ENCODE measurements around the gene DNASE1L3.

The DNASE1L3 gene

DNA sequence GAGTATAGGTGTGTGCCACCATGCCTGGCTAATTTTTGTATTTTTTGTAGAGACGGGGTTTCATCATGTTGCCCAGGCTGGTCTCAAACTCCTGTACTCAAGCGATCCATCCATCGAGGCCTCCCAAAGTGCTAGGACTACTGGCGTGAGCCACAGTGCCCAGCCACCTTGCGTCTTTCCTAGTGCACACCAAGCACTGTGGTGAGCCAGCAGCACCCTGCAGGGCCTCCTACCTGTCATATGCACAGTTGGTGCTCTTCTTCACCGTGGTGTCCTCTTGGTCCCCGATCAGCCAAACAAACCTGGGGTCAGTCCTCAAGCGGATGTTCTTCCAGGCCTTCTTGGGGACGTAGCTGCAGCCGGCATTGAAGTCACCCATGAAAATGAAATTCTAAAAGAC is 13.2 kb downstream of the DNASE1L3 start:
- TF ChIP-seq SIN3A (IDR thresholded peaks at IDR 0.05; ENCODE audit: borderline replicate concordance, insufficient read depth, low read length) (no peak), POLR2AphosphoS5 (IDR thresholded peaks at IDR 0.05; ENCODE audit: low read depth, low read length) (no peak), FOXP2 (optimal IDR thresholded peaks at IDR 0.05; ENCODE audit: borderline replicate concordance, extremely low read depth, extremely low read length, insufficient read depth) (no peak)

DNA sequence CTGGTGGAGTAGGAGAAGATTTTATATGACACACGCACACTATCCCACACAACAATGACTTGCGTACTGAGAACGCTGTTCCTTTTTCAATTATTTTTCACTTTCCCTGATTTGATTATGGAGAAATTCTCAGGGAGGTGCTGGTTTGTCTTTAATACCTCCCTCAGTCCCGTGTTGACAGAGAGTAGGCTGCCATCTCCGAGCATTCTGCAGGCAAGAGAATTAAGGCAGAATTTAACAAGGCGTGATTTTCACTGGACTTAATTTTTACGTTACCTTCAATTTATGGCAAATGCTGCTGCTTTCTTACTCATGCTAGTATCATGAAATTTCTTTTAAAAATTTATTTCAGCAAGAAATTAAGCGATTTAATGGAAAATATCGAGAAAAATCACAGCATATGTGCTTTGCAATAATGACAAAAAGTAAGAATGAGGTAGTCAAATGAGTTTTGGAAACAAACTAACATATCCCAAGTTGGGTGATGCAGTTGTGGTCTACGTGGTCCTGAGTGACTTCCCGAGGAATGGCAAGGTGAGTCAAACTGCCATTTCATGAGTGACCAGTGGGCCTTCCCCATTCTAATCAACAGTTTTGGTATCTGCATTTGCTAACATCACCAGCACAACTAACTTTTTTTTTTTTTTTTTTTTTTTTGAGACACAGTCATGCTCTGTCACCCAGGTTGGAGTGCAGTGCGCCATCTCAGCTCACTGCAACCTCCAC is 16.9 kb downstream of the DNASE1L3 start:
- TF ChIP-seq, protein P1, sequence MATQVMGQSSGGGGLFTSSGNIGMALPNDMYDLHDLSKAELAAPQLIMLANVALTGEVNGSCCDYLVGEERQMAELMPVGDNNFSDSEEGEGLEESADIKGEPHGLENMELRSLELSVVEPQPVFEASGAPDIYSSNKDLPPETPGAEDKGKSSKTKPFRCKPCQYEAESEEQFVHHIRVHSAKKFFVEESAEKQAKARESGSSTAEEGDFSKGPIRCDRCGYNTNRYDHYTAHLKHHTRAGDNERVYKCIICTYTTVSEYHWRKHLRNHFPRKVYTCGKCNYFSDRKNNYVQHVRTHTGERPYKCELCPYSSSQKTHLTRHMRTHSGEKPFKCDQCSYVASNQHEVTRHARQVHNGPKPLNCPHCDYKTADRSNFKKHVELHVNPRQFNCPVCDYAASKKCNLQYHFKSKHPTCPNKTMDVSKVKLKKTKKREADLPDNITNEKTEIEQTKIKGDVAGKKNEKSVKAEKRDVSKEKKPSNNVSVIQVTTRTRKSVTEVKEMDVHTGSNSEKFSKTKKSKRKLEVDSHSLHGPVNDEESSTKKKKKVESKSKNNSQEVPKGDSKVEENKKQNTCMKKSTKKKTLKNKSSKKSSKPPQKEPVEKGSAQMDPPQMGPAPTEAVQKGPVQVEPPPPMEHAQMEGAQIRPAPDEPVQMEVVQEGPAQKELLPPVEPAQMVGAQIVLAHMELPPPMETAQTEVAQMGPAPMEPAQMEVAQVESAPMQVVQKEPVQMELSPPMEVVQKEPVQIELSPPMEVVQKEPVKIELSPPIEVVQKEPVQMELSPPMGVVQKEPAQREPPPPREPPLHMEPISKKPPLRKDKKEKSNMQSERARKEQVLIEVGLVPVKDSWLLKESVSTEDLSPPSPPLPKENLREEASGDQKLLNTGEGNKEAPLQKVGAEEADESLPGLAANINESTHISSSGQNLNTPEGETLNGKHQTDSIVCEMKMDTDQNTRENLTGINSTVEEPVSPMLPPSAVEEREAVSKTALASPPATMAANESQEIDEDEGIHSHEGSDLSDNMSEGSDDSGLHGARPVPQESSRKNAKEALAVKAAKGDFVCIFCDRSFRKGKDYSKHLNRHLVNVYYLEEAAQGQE (IDR thresholded peaks at IDR 0.05; ENCODE audit: insufficient read depth in 1 of 2, low read depth in 2 of 2, low read length in 2 of 2), result no peak
- TF ChIP-seq FOXP2 (optimal IDR thresholded peaks at IDR 0.05; ENCODE audit: borderline replicate concordance, extremely low read depth, extremely low read length, insufficient read depth) (no peak), SIN3A (IDR thresholded peaks at IDR 0.05; ENCODE audit: borderline replicate concordance, insufficient read depth, low read length) (no peak), POLR2AphosphoS5 (IDR thresholded peaks at IDR 0.05; ENCODE audit: low read depth, low read length) (no peak), TAF1 (IDR thresholded peaks at IDR 0.05; ENCODE audit: borderline replicate concordance, insufficient read depth, low read length) (no peak)

DNA sequence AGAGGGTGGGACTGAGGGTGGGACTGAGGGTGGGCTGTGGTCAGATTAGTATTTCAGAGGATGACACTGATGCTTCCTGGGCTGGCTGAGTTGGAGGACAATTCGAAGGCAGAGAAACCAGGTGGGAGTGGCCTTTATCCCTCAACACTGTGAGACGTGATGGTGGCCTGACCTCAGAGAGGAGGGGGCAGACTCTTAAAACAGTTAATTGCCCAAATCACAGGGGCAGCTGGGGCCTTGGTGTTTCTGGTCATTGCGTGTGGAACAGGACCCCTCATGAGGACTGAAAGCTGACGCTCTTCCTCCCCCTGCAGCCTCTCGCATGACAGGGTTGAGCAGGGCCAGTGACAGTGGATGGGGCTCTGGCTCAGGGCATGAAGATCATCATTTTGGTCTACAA is 18.7 kb downstream of the DNASE1L3 start:
- TF ChIP-seq FOXP2 (optimal IDR thresholded peaks at IDR 0.05; ENCODE audit: borderline replicate concordance, extremely low read depth, extremely low read length, insufficient read depth) (no peak), POLR2AphosphoS5 (IDR thresholded peaks at IDR 0.05; ENCODE audit: low read depth, low read length) (no peak), SIN3A (IDR thresholded peaks at IDR 0.05; ENCODE audit: borderline replicate concordance, insufficient read depth, low read length) (no peak), TAF1 (IDR thresholded peaks at IDR 0.05; ENCODE audit: borderline replicate concordance, insufficient read depth, low read length) (no peak)
- TF ChIP-seq, protein P1 (IDR thresholded peaks at IDR 0.05; ENCODE audit: insufficient read depth in 1 of 2, low read depth in 2 of 2, low read length in 2 of 2), result no peak

DNA sequence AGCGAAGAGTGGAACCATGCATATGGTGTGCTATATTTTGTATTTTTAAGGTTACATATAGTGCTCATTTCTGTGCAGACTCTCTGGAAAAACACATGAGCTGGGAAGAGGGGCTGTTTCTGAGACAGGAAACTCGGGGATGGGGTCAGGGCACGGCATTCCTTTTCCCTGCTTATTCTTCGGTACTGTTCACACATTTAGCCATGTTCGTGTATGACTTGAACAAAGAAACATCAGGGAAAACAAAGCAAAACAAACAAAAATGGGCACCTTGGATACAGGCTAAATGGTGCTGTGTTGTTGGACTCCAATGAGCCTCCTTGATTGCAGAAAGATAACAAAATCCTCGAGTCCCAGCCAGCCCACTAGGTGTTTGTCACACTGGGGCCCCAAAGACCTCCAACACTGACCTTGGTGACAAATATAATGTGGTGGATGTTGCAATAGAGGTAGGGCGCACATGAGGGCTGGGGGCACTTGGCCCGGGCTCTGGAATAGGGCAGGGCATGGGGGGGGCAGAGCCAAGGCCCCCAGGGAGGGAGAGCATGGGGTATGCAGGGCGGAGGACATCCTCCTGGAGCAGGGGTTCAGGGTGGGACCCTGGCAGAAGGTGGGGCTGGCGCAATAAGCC is 19.3 kb downstream of the DNASE1L3 start:
- TF ChIP-seq, protein P1 (IDR thresholded peaks at IDR 0.05; ENCODE audit: insufficient read depth in 1 of 2, low read depth in 2 of 2, low read length in 2 of 2), result no peak
- no peak for TF ChIP-seq TAF1 (IDR thresholded peaks at IDR 0.05; ENCODE audit: borderline replicate concordance, insufficient read depth, low read length)
- TF ChIP-seq FOXP2 (optimal IDR thresholded peaks at IDR 0.05; ENCODE audit: borderline replicate concordance, extremely low read depth, extremely low read length, insufficient read depth), result no peak
- TF ChIP-seq POLR2AphosphoS5 (IDR thresholded peaks at IDR 0.05; ENCODE audit: low read depth, low read length), result no peak
- no peak for TF ChIP-seq SIN3A (IDR thresholded peaks at IDR 0.05; ENCODE audit: borderline replicate concordance, insufficient read depth, low read length)

DNA sequence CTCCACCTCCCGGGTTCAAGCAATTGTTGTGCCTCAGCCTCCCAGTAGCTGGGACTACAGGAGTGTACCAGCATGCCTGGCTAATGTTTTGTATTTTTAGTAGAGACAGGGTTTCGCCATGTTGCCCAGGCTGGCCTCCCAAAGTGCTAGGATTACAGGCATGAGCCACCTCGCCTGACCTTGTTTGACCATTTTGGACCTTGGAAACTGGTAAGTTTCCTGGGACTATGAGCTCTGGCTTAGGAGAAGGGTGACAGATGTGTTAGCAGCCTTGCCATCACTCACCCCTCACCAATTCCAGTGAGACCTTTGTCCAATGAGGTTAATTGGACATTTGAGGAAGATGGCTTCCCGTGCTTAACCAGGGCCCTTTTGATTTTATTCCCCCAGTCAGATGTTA is 19.9 kb downstream of the DNASE1L3 start:
- no peak for TF ChIP-seq FOXP2 (optimal IDR thresholded peaks at IDR 0.05; ENCODE audit: borderline replicate concordance, extremely low read depth, extremely low read length, insufficient read depth)
- no peak for TF ChIP-seq SIN3A (IDR thresholded peaks at IDR 0.05; ENCODE audit: borderline replicate concordance, insufficient read depth, low read length)
- no peak for TF ChIP-seq POLR2AphosphoS5 (IDR thresholded peaks at IDR 0.05; ENCODE audit: low read depth, low read length)

DNA sequence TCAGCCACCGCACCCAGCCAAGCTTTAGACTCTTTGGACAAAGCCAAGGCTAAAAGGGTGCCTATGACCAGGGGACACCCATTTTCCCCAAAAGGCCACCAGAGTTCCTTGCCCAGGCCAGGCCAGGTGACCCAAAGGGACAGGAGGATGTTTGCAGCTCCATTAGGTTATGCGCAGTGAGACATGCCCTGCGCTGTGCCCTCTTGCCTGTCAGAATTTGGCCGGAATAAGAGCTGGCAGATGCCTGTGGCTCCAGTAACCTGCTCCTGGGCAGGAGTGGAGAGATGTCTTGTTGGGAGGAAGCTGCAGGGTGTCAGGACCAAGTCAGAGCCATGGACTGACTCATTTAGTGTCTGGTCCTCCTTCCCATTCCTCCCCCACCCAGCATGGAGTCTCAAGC is 20.5 kb downstream of the DNASE1L3 start:
- TF ChIP-seq TAF1 (IDR thresholded peaks at IDR 0.05; ENCODE audit: borderline replicate concordance, insufficient read depth, low read length), result no peak
- TF ChIP-seq FOXP2 (optimal IDR thresholded peaks at IDR 0.05; ENCODE audit: borderline replicate concordance, extremely low read depth, extremely low read length, insufficient read depth), result no peak
- TF ChIP-seq SIN3A (IDR thresholded peaks at IDR 0.05; ENCODE audit: borderline replicate concordance, insufficient read depth, low read length), result no peak
- TF ChIP-seq POLR2AphosphoS5 (IDR thresholded peaks at IDR 0.05; ENCODE audit: low read depth, low read length), result no peak
- TF ChIP-seq, protein P1 (IDR thresholded peaks at IDR 0.05; ENCODE audit: insufficient read depth in 1 of 2, low read depth in 2 of 2, low read length in 2 of 2), result no peak
